Lung (tissue), 12 donors: Measurements from ENCODE around the gene ATXN1. TPM values are rescaled to one million over a fixed set of nuclear protein-coding genes. Genes with fewer than 3 reads are reported as not detected.

Source experiments
- ATAC-seq: fragments of 200-7000 bp; cut with Tn5 transposase; one replicate; pipeline ENCODE4 v1.9.1; 2020; ENCODE audit warnings: moderate number of reproducible peaks; ENCODE audit not compliant: insufficient read depth, low FRiP score
- DNase-seq, 3 donors: peaks; one replicate each; pipeline ENCODE4 v3.0.0-alpha.2; 2013 to 2017
- H3K27ac ChIP-seq, 2 donors: one replicate each; pipeline ENCODE4 v1.5.1; 2013; ENCODE audit warnings: mild to moderate bottlenecking in 2 of 2, moderate library complexity in 2 of 2, control low read depth in 1 of 2, inconsistent platforms in 1 of 2, low read depth in 1 of 2, low read length in 1 of 2
- H3K27me3 ChIP-seq, 3 donors: one replicate each; pipeline ENCODE4 v1.5.1; 2013; ENCODE audit warnings: low read length in 2 of 3; ENCODE audit not compliant: control insufficient read depth in 3 of 3, insufficient read depth in 3 of 3
- H3K36me3 ChIP-seq, 4 donors: one replicate each; pipeline ENCODE4 v1.5.1; 2013; ENCODE audit warnings: low read length in 4 of 4, mild to moderate bottlenecking in 1 of 4, moderate library complexity in 1 of 4; ENCODE audit not compliant: control insufficient read depth in 4 of 4, insufficient read depth in 4 of 4
- H3K4me1 ChIP-seq, 5 donors: one replicate each; pipeline ENCODE4 v1.5.1; 2013; ENCODE audit warnings: low read length in 5 of 5, mild to moderate bottlenecking in 2 of 5, moderate library complexity in 1 of 5; ENCODE audit not compliant: control insufficient read depth in 5 of 5, insufficient read depth in 5 of 5
- H3K4me3 ChIP-seq: one replicate; pipeline ENCODE4 v1.5.1; 2013; ENCODE audit warnings: mild to moderate bottlenecking, control low read depth, moderate library complexity
- H3K9ac ChIP-seq, 2 donors: one replicate each; pipeline ENCODE4 v1.5.1; 2013; ENCODE audit warnings: low read length in 2 of 2, control low read depth in 1 of 2; ENCODE audit not compliant: insufficient read depth in 1 of 2
- H3K9me3 ChIP-seq, 4 donors: one replicate each; pipeline ENCODE4 v1.5.1; 2013; ENCODE audit warnings: low read length in 3 of 4, mild to moderate bottlenecking in 1 of 4, moderate library complexity in 1 of 4; ENCODE audit not compliant: control insufficient read depth in 4 of 4, insufficient read depth in 3 of 4
- WGBS, 2 donors: extraction: QIAGEN DNeasy Blood & Tissue Kit; methylation state at CpG; one replicate each; pipeline ENCODE4 v1.1.7; 2013; 5-methylcytosine and 5-hydroxymethylcytosine counted together
- polyA plus RNA-seq, 2 donors: library from polyadenylated mRNA; stranded (reverse); fragments of 200-250 nt; gene quantifications; one replicate each; pipeline ENCODE4 v1.2.1, GENCODE V29; 2013
- total RNA-seq, 2 donors: library from RNA; depleted of rRNA in 1 of 2; stranded (reverse); fragments of >200 nt in 1 of 2; gene quantifications; one replicate each; pipeline ENCODE4 v1.2.1, GENCODE V29; 2014 to 2021
- TF ChIP-seq, protein P1 (sequence below): IDR thresholded peaks from 2 replicates; pipeline ENCODE4 v1.5.1; 2012; ENCODE audit warnings: mild to moderate bottlenecking; ENCODE audit errors: control extremely low read depth, extremely low read depth
- donor health status: control.
- donor health status: control.
- donor health status: Bipolar disorder and iron deficiency.
- donor health status: healthy.
- donor health status: DM: yes; HTN: yes; CAD: no.

The ATXN1 gene
- total and polyA plus RNA-seq, 4 donors, result 9.7 to 108 (median 34.9) TPM

DNA sequence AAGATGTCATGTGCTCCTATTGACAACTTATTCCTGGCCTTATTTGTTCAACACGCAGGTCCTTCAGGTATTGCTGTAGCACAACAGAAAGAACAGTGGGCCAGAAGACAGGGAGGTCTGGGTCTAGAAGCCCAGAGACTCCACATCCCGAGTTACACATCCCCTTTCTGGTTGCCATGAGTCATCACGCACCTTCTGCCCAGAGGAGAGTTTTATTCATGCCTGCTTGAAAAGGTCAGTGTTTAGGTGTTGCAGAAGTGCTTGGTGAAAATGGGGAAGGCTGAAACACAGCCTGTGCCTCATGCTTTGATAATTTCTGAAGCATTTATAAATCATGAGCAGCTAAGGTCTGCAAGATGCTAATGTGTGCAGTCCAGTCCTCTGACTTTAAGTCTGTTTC lies 266.5 kb downstream of the ATXN1 start:
- Histone ChIP-seq H3K4me1 (peaks cover 0 to 15% (median 7%) of the 10 kb centered on the region in 5 donors), H3K27me3 (no peaks in the 10 kb centered on the region), H3K36me3 (no peaks in the 10 kb centered on the region), H3K9ac (no peak overlapping the region), H3K27ac (no peak overlapping the region), H3K9me3 (peaks cover 0 to 3% (median 0%) of the 10 kb centered on the region in 4 donors), H3K4me3 (no peak overlapping the region)
- ATAC-seq, result no peak
- WGBS, 2 donors, result 60 to 75% methylated on average over 3 of the region's 3 CpGs
- TF ChIP-seq, protein P1, sequence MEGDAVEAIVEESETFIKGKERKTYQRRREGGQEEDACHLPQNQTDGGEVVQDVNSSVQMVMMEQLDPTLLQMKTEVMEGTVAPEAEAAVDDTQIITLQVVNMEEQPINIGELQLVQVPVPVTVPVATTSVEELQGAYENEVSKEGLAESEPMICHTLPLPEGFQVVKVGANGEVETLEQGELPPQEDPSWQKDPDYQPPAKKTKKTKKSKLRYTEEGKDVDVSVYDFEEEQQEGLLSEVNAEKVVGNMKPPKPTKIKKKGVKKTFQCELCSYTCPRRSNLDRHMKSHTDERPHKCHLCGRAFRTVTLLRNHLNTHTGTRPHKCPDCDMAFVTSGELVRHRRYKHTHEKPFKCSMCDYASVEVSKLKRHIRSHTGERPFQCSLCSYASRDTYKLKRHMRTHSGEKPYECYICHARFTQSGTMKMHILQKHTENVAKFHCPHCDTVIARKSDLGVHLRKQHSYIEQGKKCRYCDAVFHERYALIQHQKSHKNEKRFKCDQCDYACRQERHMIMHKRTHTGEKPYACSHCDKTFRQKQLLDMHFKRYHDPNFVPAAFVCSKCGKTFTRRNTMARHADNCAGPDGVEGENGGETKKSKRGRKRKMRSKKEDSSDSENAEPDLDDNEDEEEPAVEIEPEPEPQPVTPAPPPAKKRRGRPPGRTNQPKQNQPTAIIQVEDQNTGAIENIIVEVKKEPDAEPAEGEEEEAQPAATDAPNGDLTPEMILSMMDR, result no peak
- DNase-seq, result no peak

DNA sequence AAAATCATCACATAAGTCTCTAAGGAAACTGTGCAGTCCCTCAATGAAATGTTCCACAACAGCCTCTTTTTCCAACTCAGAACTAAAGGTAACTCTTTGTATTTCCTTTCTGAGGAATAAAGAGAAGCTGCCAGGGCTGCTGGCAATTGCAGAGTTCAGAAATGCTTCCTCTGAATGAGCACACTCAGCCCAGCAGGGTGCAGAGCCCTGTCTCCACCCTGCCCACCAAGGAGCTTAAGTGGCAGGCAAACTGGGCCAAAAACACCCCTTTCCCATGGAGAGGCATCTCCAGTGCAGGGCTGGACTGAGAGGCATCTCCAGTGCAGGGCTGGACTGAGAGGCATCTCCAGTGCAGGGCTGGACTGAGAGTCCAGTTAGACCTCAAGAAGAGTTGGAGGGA lies 267.5 kb downstream of the ATXN1 start:
- H3K27me3 ChIP-seq, result no peaks in the 10 kb centered on the region
- no peak for ATAC-seq
- H3K4me1 ChIP-seq, result peaks cover 0 to 15% (median 7%) of the 10 kb centered on the region in 5 donors
- H3K9me3 ChIP-seq, result no peaks in the 10 kb centered on the region
- H3K36me3 ChIP-seq, result no peaks in the 10 kb centered on the region
- DNase-seq, result no peak
- no peak overlapping the region for H3K27ac ChIP-seq
- no peak overlapping the region for H3K9ac ChIP-seq
- no peak overlapping the region for H3K4me3 ChIP-seq
- TF ChIP-seq, protein P1, result no peak

DNA sequence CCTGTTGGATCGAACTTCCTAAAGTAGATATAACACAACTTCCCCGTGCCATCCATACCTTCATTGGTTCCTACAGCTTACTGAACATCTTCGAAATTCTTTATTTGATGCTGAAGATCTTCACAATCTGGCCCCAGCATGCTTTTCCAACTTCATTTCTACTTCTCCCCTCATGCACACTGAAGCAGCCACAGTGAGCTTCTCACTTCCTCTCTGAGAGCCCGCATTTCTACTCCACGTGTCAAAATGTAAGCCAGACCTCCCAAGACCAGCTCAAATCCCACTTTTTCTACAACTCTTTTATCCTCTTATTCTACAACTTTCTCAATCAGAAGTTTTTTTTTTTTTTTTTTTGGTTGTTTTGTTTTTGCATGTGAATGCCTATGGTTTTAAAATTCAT lies 268.1 kb downstream of the ATXN1 start:
- peaks cover 0 to 15% (median 7%) of the 10 kb centered on the region in 5 donors for H3K4me1 ChIP-seq
- no peaks in the 10 kb centered on the region for H3K9me3 ChIP-seq
- H3K9ac ChIP-seq, result no peak overlapping the region
- no peaks in the 10 kb centered on the region for H3K36me3 ChIP-seq
- 69 to 83% methylated on average over 5 of the region's 5 CpGs for WGBS, 2 donors
- ATAC-seq (no peak), DNase-seq (no peak)
- H3K4me3 ChIP-seq, result no peak overlapping the region
- TF ChIP-seq, protein P1, result no peak
- no peak overlapping the region for H3K27ac ChIP-seq
- no peaks in the 10 kb centered on the region for H3K27me3 ChIP-seq

DNA sequence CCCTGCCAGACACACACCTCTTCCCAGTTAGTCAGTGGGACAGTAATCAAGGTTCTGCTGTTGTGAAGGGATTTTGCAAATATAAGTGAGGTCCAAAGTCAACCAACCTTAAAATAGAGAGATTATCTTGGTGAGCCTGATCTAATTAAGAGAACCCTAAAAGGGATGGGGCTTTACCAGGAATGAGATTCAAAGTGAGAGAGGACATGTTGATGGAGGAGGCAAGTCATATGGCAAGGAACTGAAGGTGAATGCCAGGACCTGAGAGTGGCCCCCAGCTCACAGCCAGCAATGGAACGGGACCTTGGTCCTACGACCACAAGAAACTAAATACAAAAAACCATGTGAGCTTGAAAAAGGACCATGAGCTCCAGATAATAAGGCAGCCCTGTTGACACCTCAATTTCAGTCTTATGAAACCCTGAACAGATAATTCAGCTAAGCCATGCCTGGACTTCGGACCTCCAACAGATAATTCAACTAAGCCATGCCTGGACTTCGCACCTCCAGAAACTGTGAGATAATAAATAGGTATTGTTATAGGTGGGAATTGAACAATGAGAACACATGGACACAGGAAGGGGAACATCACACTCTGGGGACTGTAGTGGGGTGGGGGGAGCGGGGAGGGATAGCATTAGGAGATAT lies 269.5 kb downstream of the ATXN1 start:
- DNase-seq (no peak), ATAC-seq (no peak)
- Histone ChIP-seq H3K4me1 (peaks cover 0 to 5% (median 4%) of the 10 kb centered on the region in 5 donors), H3K4me3 (no peak overlapping the region), H3K9me3 (no peaks in the 10 kb centered on the region), H3K27me3 (no peaks in the 10 kb centered on the region), H3K36me3 (no peaks in the 10 kb centered on the region), H3K9ac (no peak overlapping the region), H3K27ac (no peak overlapping the region)
- 96 to 98% methylated on average over 5 of the region's 5 CpGs for WGBS, 2 donors
- TF ChIP-seq, protein P1, result no peak
